ENCODE measurements around the gene GSN.

DNA sequence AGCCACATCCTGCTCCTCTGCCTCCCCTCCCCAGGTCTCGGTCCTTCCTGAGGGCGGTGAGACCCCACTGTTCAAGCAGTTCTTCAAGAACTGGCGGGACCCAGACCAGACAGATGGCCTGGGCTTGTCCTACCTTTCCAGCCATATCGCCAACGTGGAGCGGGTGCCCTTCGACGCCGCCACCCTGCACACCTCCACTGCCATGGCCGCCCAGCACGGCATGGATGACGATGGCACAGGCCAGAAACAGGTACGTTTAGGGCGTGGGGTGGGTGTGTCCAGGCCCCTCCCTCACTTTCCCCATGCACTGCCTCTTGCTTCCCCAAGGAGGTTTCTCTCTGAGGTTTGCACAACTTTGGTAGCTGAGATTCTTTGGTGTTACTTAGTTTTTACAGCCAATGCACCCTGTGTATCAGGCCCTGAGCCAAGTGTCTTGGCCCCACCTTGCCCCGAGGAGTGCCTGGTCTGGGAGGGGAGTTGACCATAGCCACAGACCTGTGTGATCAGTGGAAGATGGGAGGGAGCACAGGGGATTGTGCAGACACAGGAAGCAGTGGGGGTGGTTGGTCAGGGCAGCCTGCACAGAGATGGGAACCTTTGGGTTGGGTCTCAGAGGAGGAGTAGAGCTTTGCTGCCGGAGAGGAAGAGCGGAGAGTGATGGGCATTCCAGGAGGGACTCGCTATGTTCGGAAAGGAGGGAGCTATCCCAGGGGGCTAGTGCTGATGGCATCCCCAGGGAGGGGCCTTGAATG, 50.8 kb downstream of the GSN start:
- TF ChIP-seq POLR2AphosphoS5 (IDR thresholded peaks at IDR 0.05) (no peak), POLR2A (IDR thresholded peaks at IDR 0.05) (no peak)
- TF ChIP-seq, protein P1, sequence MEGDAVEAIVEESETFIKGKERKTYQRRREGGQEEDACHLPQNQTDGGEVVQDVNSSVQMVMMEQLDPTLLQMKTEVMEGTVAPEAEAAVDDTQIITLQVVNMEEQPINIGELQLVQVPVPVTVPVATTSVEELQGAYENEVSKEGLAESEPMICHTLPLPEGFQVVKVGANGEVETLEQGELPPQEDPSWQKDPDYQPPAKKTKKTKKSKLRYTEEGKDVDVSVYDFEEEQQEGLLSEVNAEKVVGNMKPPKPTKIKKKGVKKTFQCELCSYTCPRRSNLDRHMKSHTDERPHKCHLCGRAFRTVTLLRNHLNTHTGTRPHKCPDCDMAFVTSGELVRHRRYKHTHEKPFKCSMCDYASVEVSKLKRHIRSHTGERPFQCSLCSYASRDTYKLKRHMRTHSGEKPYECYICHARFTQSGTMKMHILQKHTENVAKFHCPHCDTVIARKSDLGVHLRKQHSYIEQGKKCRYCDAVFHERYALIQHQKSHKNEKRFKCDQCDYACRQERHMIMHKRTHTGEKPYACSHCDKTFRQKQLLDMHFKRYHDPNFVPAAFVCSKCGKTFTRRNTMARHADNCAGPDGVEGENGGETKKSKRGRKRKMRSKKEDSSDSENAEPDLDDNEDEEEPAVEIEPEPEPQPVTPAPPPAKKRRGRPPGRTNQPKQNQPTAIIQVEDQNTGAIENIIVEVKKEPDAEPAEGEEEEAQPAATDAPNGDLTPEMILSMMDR (IDR thresholded peaks at IDR 0.05), result no peak

Data from gastroesophageal sphincter (tissue), 3 donors.